Ishikawa (cell line): ENCODE results near the gene BCO2.

Experiments used
- CEBPB ChIP-seq: IDR thresholded peaks from 2 replicates; pipeline ENCODE4 v1.6.1; 2012
- EP300 ChIP-seq: IDR thresholded peaks from 2 replicates; pipeline ENCODE4 v1.6.1; 2012; ENCODE audit warnings: borderline replicate concordance
- RAD21 ChIP-seq: IDR thresholded peaks from 2 replicates; pipeline ENCODE4 v1.6.1; 2012; ENCODE audit warnings: low read depth
- TAF1 ChIP-seq: IDR thresholded peaks from 2 replicates; pipeline ENCODE4 v1.6.1; 2012; ENCODE audit warnings: low read depth, mild to moderate bottlenecking
- TCF12 ChIP-seq: IDR thresholded peaks from 2 replicates; pipeline ENCODE4 v1.6.1; 2012; ENCODE audit warnings: low read depth
- TEAD4 ChIP-seq: IDR thresholded peaks from 2 replicates; pipeline ENCODE4 v1.6.1; 2012
- YY1 ChIP-seq: IDR thresholded peaks from 2 replicates; pipeline ENCODE4 v1.6.1; 2012; ENCODE audit warnings: low read depth
- ZBTB7A ChIP-seq: IDR thresholded peaks from 2 replicates; pipeline ENCODE4 v1.6.1; 2012; ENCODE audit warnings: low read depth

- TF ChIP-seq EP300 (no peak), TCF12 (no peak), TAF1 (no peak), TEAD4 (no peak), YY1 (no peak), RAD21 (no peak), CEBPB (no peak), ZBTB7A (no peak)
Observed at GRCh38 chr11:112248201-112248600, 72.9 kb downstream of the BCO2 start.
